HepG2 (cell line): ENCODE results near the gene PPA2. TPM values are rescaled to one million over a fixed set of nuclear protein-coding genes. Genes with fewer than 3 reads are reported as not detected.

ENCODE experiments used
- ATAC-seq: fragments of 200-7000 bp; cut with Tn5 transposase; 3 replicates; pipeline ENCODE4 v1.9.1; 2020; ENCODE audit warnings: mild to moderate bottlenecking, moderate library complexity
- BruUV-seq: library from RNA; stranded (reverse); fragments of 400-500 nt; replicated peaks from 2 replicates; lab custom pipeline; 2021; lab: Mats Ljungman, UMichigan
- CTCF ChIA-PET: fragments of 300-600 bp; formaldehyde crosslinking; extraction: SDS; loops from one replicate; lab custom pipeline; 2021; ENCODE audit warnings: low total read pairs, inconsistent platforms, low intra/inter-chr PET ratio; lab: Yijun Ruan, JAX
- POLR2A ChIA-PET: fragments of 350-600 bp; sonication (Branson Sonifier 250); formaldehyde crosslinking; loops from one replicate; lab custom pipeline; 2020; ENCODE audit warnings: antibody characterized with exemption, inconsistent platforms; lab: Yijun Ruan, JAX
- DNase-seq: peaks from one replicate; pipeline ENCODE4 v3.0.0-alpha.2; 2015; ENCODE audit warnings: low spot score
- FAIRE-seq: peaks from 3 replicates; lab custom pipeline; 2011; peaks lifted over from hg19 to GRCh38; lab: Jason Lieb, UNC
- H2AFZ ChIP-seq: one replicate; pipeline ENCODE4 v1.6.1; 2011; ENCODE audit warnings: low read length, inconsistent platforms
- H3K27ac ChIP-seq: fragments of 300-600 bp; 3 replicates; pipeline ENCODE4 v1.8.0; 2011; ENCODE audit warnings: mixed run types, mild to moderate bottlenecking, mixed read lengths, low read length, inconsistent platforms; ENCODE audit not compliant: insufficient read depth; ENCODE audit errors: extremely low read length
- H3K27me3 ChIP-seq, 2 experiments: fragments of 200-600 bp in 1 of 2; 2 replicates in 1 of 2; 3 replicates in 1 of 2; pipeline versions ENCODE4 v1.6.0 to v1.8.0; 2011; ENCODE audit warnings: low read length in 2 of 2, mild to moderate bottlenecking in 2 of 2, moderate library complexity in 2 of 2, inconsistent platforms in 1 of 2; ENCODE audit not compliant: insufficient read depth in 2 of 2, control insufficient read depth in 1 of 2
- H3K36me3 ChIP-seq, 2 experiments: fragments of 200-600 bp in 1 of 2; replicated peaks in 1 of 2; 2 replicates in 1 of 2; 3 replicates in 1 of 2; pipeline versions ENCODE4 v1.5.1 to v1.8.0; 2011; ENCODE audit warnings: low read length in 2 of 2, inconsistent platforms in 1 of 2; ENCODE audit not compliant: insufficient read depth in 2 of 2, control insufficient read depth in 1 of 2
- H3K4me1 ChIP-seq: 2 replicates; pipeline ENCODE4 v1.5.1; 2012; ENCODE audit warnings: low read length, inconsistent platforms; ENCODE audit not compliant: insufficient read depth
- H3K4me2 ChIP-seq: 2 replicates; pipeline ENCODE4 v1.6.0; 2011; ENCODE audit warnings: low read depth, low read length, inconsistent platforms
- H3K4me3 ChIP-seq, 3 experiments: fragments of 200-600 bp in 1 of 3; sonication (generic), shearing (Covaris generic) in 1 of 3; replicated peaks in 1 of 3; 2 replicates each; pipeline ENCODE4 v1.5.1; 2011 to 2016; ENCODE audit warnings: low read length in 3 of 3, inconsistent platforms in 2 of 3, low read depth in 2 of 3, mild to moderate bottlenecking in 2 of 3, control low read depth in 1 of 3, mixed read lengths in 1 of 3; ENCODE audit not compliant: insufficient read depth in 1 of 3
- H3K79me2 ChIP-seq: one replicate; pipeline ENCODE4 v1.6.1; 2011; ENCODE audit warnings: low read length, inconsistent platforms; ENCODE audit not compliant: insufficient read depth
- H3K9ac ChIP-seq: 2 replicates; pipeline ENCODE4 v1.6.0; 2011; ENCODE audit warnings: mild to moderate bottlenecking, low read depth, low read length, inconsistent platforms; ENCODE audit not compliant: insufficient read depth
- H3K9me3 ChIP-seq: 2 replicates; pipeline ENCODE4 v1.5.1; 2012; ENCODE audit warnings: mild to moderate bottlenecking, low read length
- H4K20me1 ChIP-seq: 2 replicates; pipeline ENCODE4 v1.6.0; 2011; ENCODE audit warnings: inconsistent platforms, mild to moderate bottlenecking, low read length, moderate library complexity; ENCODE audit not compliant: insufficient read depth
- ARNT ChIP-seq: fragments of 450-650 bp; IDR thresholded peaks from 2 replicates; pipeline ENCODE4 v1.6.1; 2017
- MAFF ChIP-seq: IDR thresholded peaks from 2 replicates; pipeline ENCODE4 v1.6.1; 2011; ENCODE audit warnings: low read depth, low read length, improper control_type of control experiment
- NFYB ChIP-seq: sonication (generic); formaldehyde crosslinking; IDR thresholded peaks from 2 replicates; pipeline ENCODE4 v1.4.0; 2020; ENCODE audit warnings: missing genetic modification reagents
- ZBTB20 ChIP-seq: sonication (generic); formaldehyde crosslinking; IDR thresholded peaks from 2 replicates; pipeline ENCODE4 v1.8.1; 2023; ENCODE audit warnings: missing genetic modification reagents, low read depth, mild to moderate bottlenecking, borderline replicate concordance
- ZFP62 ChIP-seq: sonication (generic); formaldehyde crosslinking; IDR thresholded peaks from 2 replicates; pipeline ENCODE4 v1.4.0; 2020; ENCODE audit warnings: missing genetic modification reagents
- ZGPAT ChIP-seq: IDR thresholded peaks from 2 replicates; pipeline ENCODE4 v1.6.1; 2016; ENCODE audit warnings: mild to moderate bottlenecking
- ZNF639 ChIP-seq: conservative IDR thresholded peaks from 2 replicates; pipeline ENCODE4 v1.6.1; 2018; ENCODE audit warnings: missing genetic modification reagents
- WGBS: methylation state at CpG from one replicate; pipeline ENCODE4 v1.1.6; 2017; ENCODE audit warnings: low lambda C conversion rate; 5-methylcytosine and 5-hydroxymethylcytosine counted together
- in situ Hi-C: cut with HindIII; loops from 2 replicates; pipeline ENCODE4 v1.10.0; 2017; ENCODE audit warnings: low pct_unique_long_range_greater_than_20kb; ENCODE audit not compliant: extremely low pct_ligation_motif_present
- intact Hi-C: fragments of 100-400 bp; cut with micrococcal nuclease; formaldehyde crosslinking; loops from one replicate; pipeline ENCODE4 v1.10.0; 2022; ENCODE audit not compliant: unreplicated experiment
- polyA plus RNA-seq, 8 experiments: library from polyadenylated mRNA; depleted of rRNA in 3 of 8; stranded (reverse) in 7 of 8; unstranded in 1 of 8; fragments of >200 nt; fragmentation: Illumina TruSeq in 4 of 8; extraction: Trizol in 4 of 8; gene quantifications; 2 replicates each; pipeline versions ENCODE4 v1.2.1 to v1.2.3, GENCODE V29; 2011 to 2016; ENCODE audit warnings: low read depth in 4 of 8, missing spikeins in 1 of 8, mixed read lengths in 1 of 8; ENCODE audit not compliant: insufficient read depth in 1 of 8
- total RNA-seq, 5 experiments: library from RNA; depleted of rRNA; stranded (reverse); fragments of >200 nt; fragmentation: Illumina TruSeq; extraction: Trizol; gene quantifications; 2 replicates each; pipeline ENCODE4 v1.2.3, GENCODE V29; 2016; ENCODE audit warnings: low read depth in 1 of 5

The PPA2 gene
- total and polyA plus RNA-seq, 2 of the 13 experiments (the other 11 are each of a cell fraction or from before 2014, with no cell fraction given), result 44.2 to 70.6 TPM

GRCh38 chr4:105451346-105451745, 22.5 kb downstream of the PPA2 start:
- no peak overlapping the region for H3K4me3 ChIP-seq
- H3K9me3 ChIP-seq, result no peaks in the 10 kb centered on the region
- no peaks in the 10 kb centered on the region for H3K4me1 ChIP-seq
- FAIRE-seq, result no peak
- in situ Hi-C loops, result loop anchor here (25.0 kb wide), 1 partner anchor 539 kb away; no protein-coding TSS in a partner anchor
- H4K20me1 ChIP-seq, result no peaks in the 10 kb centered on the region
- DNase-seq, result no peak
- H3K9ac ChIP-seq, result no peak overlapping the region
- no peak for ATAC-seq
- no peak for TF ChIP-seq ZNF639 (CRISPR knock-in tag)
- TF ChIP-seq ARNT, result no peak
- TF ChIP-seq MAFF, result no peak
- TF ChIP-seq NFYB (CRISPR knock-in tag), result no peak
- no peak for TF ChIP-seq ZBTB20
- no peak for TF ChIP-seq ZGPAT (CRISPR knock-in tag)
- no peak for TF ChIP-seq ZFP62 (CRISPR knock-in tag)
- intact Hi-C loops, result no loop called here
- ChIA-PET CTCF (no interaction called here), POLR2A (no interaction called here)
- H3K27ac ChIP-seq, result no peak overlapping the region
- no peak overlapping the region for H3K4me2 ChIP-seq
- no peaks in the 10 kb centered on the region for H3K79me2 ChIP-seq
- H2AFZ ChIP-seq, result no peak overlapping the region
- H3K27me3 ChIP-seq, result no peaks in the 10 kb centered on the region; a peak in 1 of 5 replicates
- no TSS peak for BruUV-seq
- no peaks in the 10 kb centered on the region for H3K36me3 ChIP-seq
- 93% methylated on average over 2 of the region's 2 CpGs for WGBS
